ENCODE results near the gene RPS6KA4. TPM values are rescaled to one million over a fixed set of nuclear protein-coding genes. Genes with fewer than 3 reads are reported as not detected.
A peak's percentile ranks its signal among the peaks of the same experiment; 100 is the strongest.

The RPS6KA4 gene
- total RNA-seq, 1 experiment from 2014 or later: 148 TPM

GRCh38 chr11:64344787-64345186 lies 14.2 kb upstream of the RPS6KA4 start:
- DNase-seq (no peak), ATAC-seq (no peak)
- H3K4me3 ChIP-seq (ENCODE audit: low read length): no peak overlapping the region
- no peaks in the 10 kb centered on the region for H3F3A ChIP-seq (ENCODE audit: low read length, unreplicated experiment)
- no peaks in the 10 kb centered on the region for H3K36me3 ChIP-seq (ENCODE audit: low read depth, low read length)
- no peaks in the 10 kb centered on the region for H3K79me2 ChIP-seq (ENCODE audit: low read length)
- no peaks in the 10 kb centered on the region for H3K9me3 ChIP-seq (ENCODE audit: low read length)
- H3K9me2 ChIP-seq (replicated peaks; ENCODE audit: low read length): no peaks in the 10 kb centered on the region
- intact Hi-C loops (cut with micrococcal nuclease): no loop called here
- H3K27me3 ChIP-seq (ENCODE audit: low read length): no peaks in the 10 kb centered on the region
- ChIA-PET CTCF (interaction anchor here (2.2 kb wide), 1 partner anchor 10 kb away, joined by 9 read pairs; no protein-coding TSS in a partner anchor), POLR2A (ENCODE audit: unreplicated experiment) (no interaction called here)
- no peak overlapping the region for H3K4me2 ChIP-seq (ENCODE audit: low read length)
- peaks cover 12% of the 10 kb centered on the region for H3K4me1 ChIP-seq (ENCODE audit: insufficient read depth, low read length)
- BruUV-seq (replicated peaks): no TSS peak
- H2AFZ ChIP-seq (ENCODE audit: low read length): no peak overlapping the region
- no peak overlapping the region for H3K27ac ChIP-seq (ENCODE audit: low read length)
- no peak for TF ChIP-seq CTCF (conservative IDR thresholded peaks at IDR 0.05; ENCODE audit: low read depth, low read length)
- TF ChIP-seq EZH2 (IDR thresholded peaks at IDR 0.05; ENCODE audit: low read length, unreplicated experiment): no peak
- TF ChIP-seq EZH2phosphoT487 (IDR thresholded peaks at IDR 0.05; ENCODE audit: borderline replicate concordance, low read length): no peak
- H3K9ac ChIP-seq (ENCODE audit: low read length): no peak overlapping the region
- no peaks in the 10 kb centered on the region for H4K20me1 ChIP-seq (ENCODE audit: low read length)

- no peak for ATAC-seq
- no peak overlapping the region for H3K4me3 ChIP-seq (ENCODE audit: low read length)
- no peaks in the 10 kb centered on the region for H3F3A ChIP-seq (ENCODE audit: low read length, unreplicated experiment)
- peak; percentile 58 for DNase-seq
- intact Hi-C loops (cut with micrococcal nuclease): no loop called here
- TF ChIP-seq EZH2phosphoT487 (IDR thresholded peaks at IDR 0.05; ENCODE audit: borderline replicate concordance, low read length) (no peak), CTCF (conservative IDR thresholded peaks at IDR 0.05; ENCODE audit: low read depth, low read length) (no peak), EZH2 (IDR thresholded peaks at IDR 0.05; ENCODE audit: low read length, unreplicated experiment) (no peak)
- no peaks in the 10 kb centered on the region for H4K20me1 ChIP-seq (ENCODE audit: low read length)
- no peaks in the 10 kb centered on the region for H3K36me3 ChIP-seq (ENCODE audit: low read depth, low read length)
- no peak overlapping the region for H3K9ac ChIP-seq (ENCODE audit: low read length)
- POLR2A ChIA-PET (ENCODE audit: unreplicated experiment): no interaction called here
- no peaks in the 10 kb centered on the region for H3K9me2 ChIP-seq (replicated peaks; ENCODE audit: low read length)
- no peaks in the 10 kb centered on the region for H3K9me3 ChIP-seq (ENCODE audit: low read length)
- no peaks in the 10 kb centered on the region for H3K27me3 ChIP-seq (ENCODE audit: low read length)
- CTCF ChIA-PET: interaction anchor here (2.2 kb wide), 1 partner anchor 8 kb away, joined by 9 read pairs; no protein-coding TSS in a partner anchor
- no TSS peak for BruUV-seq (replicated peaks)
- peaks cover 6% of the 10 kb centered on the region for H3K4me1 ChIP-seq (ENCODE audit: insufficient read depth, low read length)
- H3K79me2 ChIP-seq (ENCODE audit: low read length): no peaks in the 10 kb centered on the region
- peak overlapping the region; percentile 15; the same call in 1 of the 2 replicates for H2AFZ ChIP-seq (ENCODE audit: low read length)
- no peak overlapping the region for H3K27ac ChIP-seq (ENCODE audit: low read length)
- no peak overlapping the region for H3K4me2 ChIP-seq (ENCODE audit: low read length)
Measured at GRCh38 chr11:64347193-64347867, 11.6 kb upstream of the RPS6KA4 start.

- no peak for ATAC-seq
- H3K9me3 ChIP-seq (ENCODE audit: low read length): no peaks in the 10 kb centered on the region
- ChIA-PET CTCF (no interaction called here), POLR2A (ENCODE audit: unreplicated experiment) (no interaction called here)
- H3K4me3 ChIP-seq (ENCODE audit: low read length): no peak overlapping the region
- BruUV-seq (replicated peaks): no TSS peak
- TF ChIP-seq CTCF (conservative IDR thresholded peaks at IDR 0.05; ENCODE audit: low read depth, low read length): no peak
- no peaks in the 10 kb centered on the region for H3F3A ChIP-seq (ENCODE audit: low read length, unreplicated experiment)
- H3K79me2 ChIP-seq (ENCODE audit: low read length): no peaks in the 10 kb centered on the region
- H3K9ac ChIP-seq (ENCODE audit: low read length): no peak overlapping the region
- no peaks in the 10 kb centered on the region for H3K36me3 ChIP-seq (ENCODE audit: low read depth, low read length)
- no peak overlapping the region for H2AFZ ChIP-seq (ENCODE audit: low read length)
- no peaks in the 10 kb centered on the region for H3K9me2 ChIP-seq (replicated peaks; ENCODE audit: low read length)
- H3K4me1 ChIP-seq (ENCODE audit: insufficient read depth, low read length): peaks cover 6% of the 10 kb centered on the region
- H3K4me2 ChIP-seq (ENCODE audit: low read length): no peak overlapping the region
- H3K27ac ChIP-seq (ENCODE audit: low read length): no peak overlapping the region
- H4K20me1 ChIP-seq (ENCODE audit: low read length): no peaks in the 10 kb centered on the region
- intact Hi-C loops (cut with micrococcal nuclease): no loop called here
- no peak for DNase-seq
- H3K27me3 ChIP-seq (ENCODE audit: low read length): no peaks in the 10 kb centered on the region
Measured at GRCh38 chr11:64348383-64349024, 10.5 kb upstream of the RPS6KA4 start.

Data from PC-3 (cell line).